Measurements from ENCODE around the gene ELAVL2.

Gene ELAVL2

GRCh38 chr9:23826120-23826629 is at the start of gene ELAVL2:
Gene ELAVL2, minus strand, starts transcription at chr9:23826240. Its CDS starts 64,006 bp downstream, at chr9:23762234.
- peak; percentile 100 for DNase-seq

- no peak for DNase-seq
These were observed 32.2 kb upstream of the ELAVL2 start for GRCh38 chr9:23858234-23858633.

- DNase-seq: no peak
These were observed 30.0 kb upstream of the ELAVL2 start for GRCh38 chr9:23855873-23856604.

GRCh38 chr9:23850690-23851629 is 24.9 kb upstream of the ELAVL2 start:
- peak; percentile 81 for DNase-seq

- DNase-seq: peak; percentile 84
These were observed 24.2 kb upstream of the ELAVL2 start for GRCh38 chr9:23850242-23850689.

- no peak for DNase-seq
These were observed 23.5 kb upstream of the ELAVL2 start for GRCh38 chr9:23849379-23850035.

GRCh38 chr9:23842565-23843129 is 16.6 kb upstream of the ELAVL2 start:
- no peak for DNase-seq

- DNase-seq: no peak
These were observed 15.3 kb upstream of the ELAVL2 start for GRCh38 chr9:23841304-23841703.

- DNase-seq: no peak
These were observed 11.0 kb upstream of the ELAVL2 start for GRCh38 chr9:23837038-23837437.

- DNase-seq: no peak
These were observed 5.1 kb upstream of the ELAVL2 start for GRCh38 chr9:23830929-23831730.

- DNase-seq: no peak
These were observed 4.4 kb upstream of the ELAVL2 start for GRCh38 chr9:23830476-23830805.

- DNase-seq: peak; percentile 66
These were observed 3.8 kb upstream of the ELAVL2 start for GRCh38 chr9:23829580-23830475.

GRCh38 chr9:23825700-23826099 is 340 bp downstream of the ELAVL2 start:
- no peak for DNase-seq

GRCh38 chr9:23824830-23825591 is 1.0 kb downstream of the ELAVL2 start:
- peak; percentile 77 for DNase-seq

- DNase-seq: peak; percentile 50
These were observed 1.8 kb downstream of the ELAVL2 start for GRCh38 chr9:23823986-23824829.

- no peak for DNase-seq
These were observed 2.8 kb downstream of the ELAVL2 start for GRCh38 chr9:23823269-23823668.

- no peak for DNase-seq
These were observed 3.5 kb downstream of the ELAVL2 start for GRCh38 chr9:23822261-23823169.

Measured in islet precursor cell (in vitro differentiated cells).